H1 (cell line): ENCODE measurements around the gene DIDO1. TPM values are rescaled to one million over a fixed set of nuclear protein-coding genes. Genes with fewer than 3 reads are reported as not detected.

Experiments
- ATF3 ChIP-seq: IDR thresholded peaks from 2 replicates; pipeline ENCODE4 v1.6.1; 2011; ENCODE audit warnings: low read depth, mild to moderate bottlenecking, low read length; ENCODE audit not compliant: insufficient read depth
- CHD7 ChIP-seq: fragments of 300-600 bp; sonication (generic); IDR thresholded peaks from 2 replicates; pipeline ENCODE4 v1.7.1; 2012; ENCODE audit warnings: low read length, moderate library complexity, mild to moderate bottlenecking, inconsistent platforms; ENCODE audit not compliant: insufficient replicate concordance
- HDAC6 ChIP-seq: IDR thresholded peaks from one replicate; pipeline ENCODE4 v1.7.1; 2012; ENCODE audit warnings: low read depth, mild to moderate bottlenecking, inconsistent platforms, low read length, moderate library complexity
- POU5F1 ChIP-seq: IDR thresholded peaks from 2 replicates; pipeline ENCODE4 v1.6.1; 2011; ENCODE audit warnings: low read depth, mild to moderate bottlenecking, low read length, moderate library complexity
- RFX5 ChIP-seq: IDR thresholded peaks from 2 replicates; pipeline ENCODE4 v1.6.1; 2011; ENCODE audit warnings: low read depth, low read length, improper control_type of control experiment, borderline replicate concordance
- RXRA ChIP-seq: IDR thresholded peaks from 2 replicates; pipeline ENCODE4 v1.6.1; 2011; ENCODE audit warnings: low read depth, mild to moderate bottlenecking, low read length, moderate library complexity; ENCODE audit not compliant: insufficient read depth
- USF2 ChIP-seq: IDR thresholded peaks from 2 replicates; pipeline ENCODE4 v1.6.1; 2011; ENCODE audit warnings: low read length, improper control_type of control experiment
- polyA plus RNA-seq, 7 experiments: library from polyadenylated mRNA; depleted of rRNA in 3 of 7; stranded (reverse) in 5 of 7; unstranded in 2 of 7; fragments of >200 nt in 5 of 7; fragments of 200-250 nt in 2 of 7; gene quantifications; 1 replicate in 5 of 7; 2 replicates in 1 of 7; 4 replicates in 1 of 7; pipeline versions ENCODE4 v1.2.1 to v1.2.3, GENCODE V29; 2011 to 2013; ENCODE audit warnings: missing spikeins in 2 of 7, mixed read lengths in 2 of 7
- total RNA-seq: library from RNA; stranded (reverse); fragmentation: NEBNext Ultra II Directional; extraction: Animal tissue kit (Norgen Biotek cat#: 25700); gene quantifications from 2 replicates; pipeline ENCODE4 v1.2.1, GENCODE V29; 2021

Gene DIDO1
- total and polyA plus RNA-seq, 2 of the 8 experiments (the other 6 are each of a cell fraction or from before 2014, with no cell fraction given): 53.6 to 82.8 TPM

- TF ChIP-seq CHD7: no peak
- no peak for TF ChIP-seq RFX5
- TF ChIP-seq ATF3: no peak
- no peak for TF ChIP-seq USF2
- no peak for TF ChIP-seq RXRA
- TF ChIP-seq HDAC6: no peak
- no peak for TF ChIP-seq POU5F1
These were observed 40.2 kb upstream of the DIDO1 start (continued) for GRCh38 chr20:62966212-62967148.
